Panc1 (cell line): ENCODE data around the gene FAM76A. TPM values are rescaled to one million over a fixed set of nuclear protein-coding genes. Genes with fewer than 3 reads are reported as not detected.
A peak's percentile ranks its signal among the peaks of the same experiment; 100 is the strongest.

ENCODE experiments used
- ATAC-seq: fragments of 200-7000 bp; cut with Tn5 transposase; 2 replicates; pipeline ENCODE4 v1.9.1; 2020; ENCODE audit warnings: mild to moderate bottlenecking, moderate library complexity
- BruUV-seq: library from RNA; stranded (reverse); fragments of 400-500 nt; replicated peaks from 2 replicates; lab custom pipeline; 2021; lab: Mats Ljungman, UMichigan
- CTCF ChIA-PET: fragments of 300-600 bp; sonication (Branson Sonifier 250); formaldehyde crosslinking; loops from one replicate; lab custom pipeline; 2022; ENCODE audit warnings: antibody characterized with exemption; lab: Charles Lee
- POLR2A ChIA-PET: fragments of 300-600 bp; sonication (Branson Sonifier 250); formaldehyde crosslinking; loops from one replicate; lab custom pipeline; 2022; ENCODE audit warnings: antibody characterized with exemption; lab: Charles Lee
- DNase-seq: peaks from one replicate; pipeline ENCODE4 v3.0.0-alpha.2; 2010; ENCODE audit warnings: low read depth, low spot score
- H3K27ac ChIP-seq: 2 replicates; pipeline ENCODE4 v1.5.1; 2011; ENCODE audit warnings: mild to moderate bottlenecking, low read length, inconsistent platforms
- H3K27me3 ChIP-seq: fragments of 200-500 bp; sonication (Bioruptor generic); 2 replicates; pipeline ENCODE4 v1.6.0; 2014; ENCODE audit warnings: low read length, inconsistent platforms; ENCODE audit not compliant: control insufficient read depth, insufficient read depth
- H3K36me3 ChIP-seq: fragments of 200-500 bp; sonication (Bioruptor generic); 2 replicates; pipeline ENCODE4 v1.5.1; 2014; ENCODE audit warnings: inconsistent platforms, mild to moderate bottlenecking, low read length, moderate library complexity; ENCODE audit not compliant: control insufficient read depth, insufficient read depth
- H3K4me1 ChIP-seq: 2 replicates; pipeline ENCODE4 v1.5.1; 2011; ENCODE audit warnings: inconsistent platforms, mild to moderate bottlenecking, low read length, moderate library complexity; ENCODE audit not compliant: control insufficient read depth, insufficient read depth
- H3K4me3 ChIP-seq, 2 experiments: 2 replicates each; pipeline ENCODE4 v1.5.1; 2011 to 2012; ENCODE audit warnings: low read depth in 2 of 2, low read length in 2 of 2, mild to moderate bottlenecking in 2 of 2, inconsistent platforms in 1 of 2, moderate library complexity in 1 of 2
- H3K9me3 ChIP-seq: fragments of 200-500 bp; sonication (Bioruptor generic); 2 replicates; pipeline ENCODE4 v1.5.1; 2014; ENCODE audit warnings: low read depth, mild to moderate bottlenecking, inconsistent platforms, low read length, moderate library complexity; ENCODE audit not compliant: control insufficient read depth, insufficient read depth
- POLR2AphosphoS5 ChIP-seq: IDR thresholded peaks from 2 replicates; pipeline ENCODE4 v1.6.1; 2012; ENCODE audit warnings: mild to moderate bottlenecking, low read depth, low read length, moderate library complexity
- SIN3A ChIP-seq: IDR thresholded peaks from 2 replicates; pipeline ENCODE4 v1.6.1; 2012; ENCODE audit warnings: low read depth, mild to moderate bottlenecking, low read length, moderate library complexity, borderline replicate concordance; ENCODE audit not compliant: insufficient read depth
- TCF7L2 ChIP-seq: IDR thresholded peaks from 2 replicates; pipeline ENCODE4 v1.6.1; 2011; ENCODE audit warnings: mild to moderate bottlenecking, low read depth, low read length, inconsistent platforms
- in situ Hi-C: cut with HindIII; loops from 2 replicates; pipeline ENCODE4 v1.10.0; 2016; ENCODE audit warnings: low sequenced_read_pairs, low pct_unique_long_range_greater_than_20kb
- intact Hi-C: fragments of 100-400 bp; cut with micrococcal nuclease; formaldehyde crosslinking; loops from one replicate; pipeline ENCODE4 v1.10.0; 2022; ENCODE audit not compliant: unreplicated experiment
- total RNA-seq: library from RNA; stranded (reverse); gene quantifications from one replicate; pipeline ENCODE4 v1.2.1, GENCODE V29; 2021; ENCODE audit not compliant: unreplicated experiment
- TF ChIP-seq, protein P1 (sequence below), 2 experiments: IDR thresholded peaks; 2 replicates each; pipeline ENCODE4 v1.6.1; 2011 to 2012; ENCODE audit warnings: low read depth in 2 of 2, control low read depth in 1 of 2, low read length in 1 of 2, mild to moderate bottlenecking in 1 of 2, moderate library complexity in 1 of 2; ENCODE audit not compliant: insufficient read depth in 1 of 2
- TF ChIP-seq, protein P2 (sequence below): fragments of 450-650 bp; IDR thresholded peaks from 2 replicates; pipeline ENCODE4 v1.5.1; 2017; ENCODE audit warnings: mild to moderate bottlenecking

The FAM76A gene
- total RNA-seq, 1 experiment from 2014 or later = 15.4 TPM

DNA sequence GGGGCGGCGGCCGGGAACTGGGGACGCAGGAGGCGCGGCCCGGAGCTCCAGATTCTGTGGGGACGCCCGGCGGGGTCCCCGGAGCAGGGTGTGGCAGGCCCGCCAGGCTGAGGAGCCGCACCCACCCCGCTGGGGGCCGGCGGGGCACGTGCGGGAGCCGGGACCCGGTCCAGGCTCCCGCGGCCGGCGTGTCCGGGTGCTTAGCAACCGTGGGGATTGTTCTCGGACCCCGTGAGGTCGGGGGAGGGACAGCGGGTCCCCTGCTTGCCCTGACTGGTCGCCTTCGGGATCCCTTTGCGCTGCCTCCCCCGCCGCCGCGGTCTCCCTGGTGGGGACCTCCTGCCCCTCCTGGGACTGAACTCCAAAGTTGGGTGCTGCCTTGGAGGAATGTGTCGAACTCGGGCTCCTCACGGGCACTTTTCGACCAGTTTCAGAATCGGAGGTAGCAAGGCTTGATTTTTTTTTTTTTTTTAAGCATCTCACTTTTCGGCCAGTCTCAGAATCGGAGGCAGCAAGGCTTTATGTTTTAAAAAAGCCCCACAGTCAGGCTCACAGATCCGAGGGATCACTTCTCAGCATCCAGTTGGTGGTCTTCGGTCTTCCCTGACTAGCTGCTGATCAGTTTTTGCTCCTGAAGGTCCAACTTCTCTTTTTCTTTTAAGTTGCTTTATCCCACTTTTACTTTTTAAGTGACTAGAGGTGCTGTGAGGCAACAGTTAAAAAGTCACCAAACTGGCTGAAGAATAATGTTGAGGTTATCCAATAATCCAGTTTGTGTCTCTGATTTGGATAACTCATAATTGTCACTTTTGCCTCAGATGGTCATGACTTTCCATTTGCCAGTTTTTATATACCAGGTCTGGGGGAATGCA is 648 bp downstream of the FAM76A start:
- intact Hi-C loops = no loop called here
- ATAC-seq (peak; percentile 50), DNase-seq (no peak)
- TF ChIP-seq TCF7L2 = no peak
- 0 out of 2 replicates have a peak, but pooled peaks have one; percentile 72 for TF ChIP-seq SIN3A
- Histone ChIP-seq H3K27me3 (no peaks in the 10 kb centered on the region), H3K9me3 (no peaks in the 10 kb centered on the region), H3K4me3 (peak overlapping the region; percentile 73 to 90), H3K4me1 (peaks cover 11% of the 10 kb centered on the region; the same call in 1 of the 2 replicates), H3K27ac (peak overlapping the region; percentile 88), H3K36me3 (no peaks in the 10 kb centered on the region; the same call in 1 of the 2 replicates)
- CTCF ChIA-PET = interaction anchor here (0.6 to 1.7 kb wide), 6 partner anchors 15 to 63 kb away, joined by 3 to 11 read pairs (median 4); partner anchors contain the start of gene IFI6
- BruUV-seq = TSS peak; percentile 86
- POLR2A ChIA-PET = interaction anchor here (0.5 to 1.3 kb wide), 4 partner anchors 25 to 146 kb away, joined by 4 to 7 read pairs (median 4); partner anchors contain the start of genes STX12 and THEMIS2
- in situ Hi-C loops = no loop called here

DNA sequence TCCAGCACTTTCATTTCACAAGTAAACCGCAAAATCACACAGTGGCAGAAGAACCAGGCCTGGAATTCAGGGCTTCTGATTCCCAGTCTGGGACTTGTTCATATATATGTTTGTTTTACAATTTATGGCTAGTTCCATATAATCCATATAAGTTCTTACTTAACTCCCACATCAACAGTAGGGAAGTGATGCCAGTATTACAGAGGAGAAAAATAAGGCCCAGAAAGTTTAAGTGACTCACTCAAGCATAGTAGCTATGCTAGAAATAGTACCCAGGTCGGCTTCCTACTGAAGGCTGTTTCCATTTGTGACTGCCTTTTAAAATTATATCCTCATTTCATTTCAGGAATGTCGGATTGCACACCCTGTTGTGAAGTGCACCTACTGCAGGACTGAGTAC is 1.4 kb downstream of the FAM76A start:
- no peak for ATAC-seq
- intact Hi-C loops (no loop called here), in situ Hi-C loops (no loop called here)
- no TSS peak for BruUV-seq
- H3K9me3 ChIP-seq = no peaks in the 10 kb centered on the region
- ChIA-PET CTCF (no interaction called here), POLR2A (no interaction called here)
- H3K4me3 ChIP-seq = peak overlapping the region; percentile 73 to 90
- TF ChIP-seq, protein P1, sequence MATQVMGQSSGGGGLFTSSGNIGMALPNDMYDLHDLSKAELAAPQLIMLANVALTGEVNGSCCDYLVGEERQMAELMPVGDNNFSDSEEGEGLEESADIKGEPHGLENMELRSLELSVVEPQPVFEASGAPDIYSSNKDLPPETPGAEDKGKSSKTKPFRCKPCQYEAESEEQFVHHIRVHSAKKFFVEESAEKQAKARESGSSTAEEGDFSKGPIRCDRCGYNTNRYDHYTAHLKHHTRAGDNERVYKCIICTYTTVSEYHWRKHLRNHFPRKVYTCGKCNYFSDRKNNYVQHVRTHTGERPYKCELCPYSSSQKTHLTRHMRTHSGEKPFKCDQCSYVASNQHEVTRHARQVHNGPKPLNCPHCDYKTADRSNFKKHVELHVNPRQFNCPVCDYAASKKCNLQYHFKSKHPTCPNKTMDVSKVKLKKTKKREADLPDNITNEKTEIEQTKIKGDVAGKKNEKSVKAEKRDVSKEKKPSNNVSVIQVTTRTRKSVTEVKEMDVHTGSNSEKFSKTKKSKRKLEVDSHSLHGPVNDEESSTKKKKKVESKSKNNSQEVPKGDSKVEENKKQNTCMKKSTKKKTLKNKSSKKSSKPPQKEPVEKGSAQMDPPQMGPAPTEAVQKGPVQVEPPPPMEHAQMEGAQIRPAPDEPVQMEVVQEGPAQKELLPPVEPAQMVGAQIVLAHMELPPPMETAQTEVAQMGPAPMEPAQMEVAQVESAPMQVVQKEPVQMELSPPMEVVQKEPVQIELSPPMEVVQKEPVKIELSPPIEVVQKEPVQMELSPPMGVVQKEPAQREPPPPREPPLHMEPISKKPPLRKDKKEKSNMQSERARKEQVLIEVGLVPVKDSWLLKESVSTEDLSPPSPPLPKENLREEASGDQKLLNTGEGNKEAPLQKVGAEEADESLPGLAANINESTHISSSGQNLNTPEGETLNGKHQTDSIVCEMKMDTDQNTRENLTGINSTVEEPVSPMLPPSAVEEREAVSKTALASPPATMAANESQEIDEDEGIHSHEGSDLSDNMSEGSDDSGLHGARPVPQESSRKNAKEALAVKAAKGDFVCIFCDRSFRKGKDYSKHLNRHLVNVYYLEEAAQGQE (IDR thresholded peaks at IDR 0.05; ENCODE audit: insufficient read depth in 1 of 2, low read depth in 2 of 2, low read length in 1 of 2) = no peak
- no peak for TF ChIP-seq POLR2AphosphoS5
- TF ChIP-seq, protein P2, sequence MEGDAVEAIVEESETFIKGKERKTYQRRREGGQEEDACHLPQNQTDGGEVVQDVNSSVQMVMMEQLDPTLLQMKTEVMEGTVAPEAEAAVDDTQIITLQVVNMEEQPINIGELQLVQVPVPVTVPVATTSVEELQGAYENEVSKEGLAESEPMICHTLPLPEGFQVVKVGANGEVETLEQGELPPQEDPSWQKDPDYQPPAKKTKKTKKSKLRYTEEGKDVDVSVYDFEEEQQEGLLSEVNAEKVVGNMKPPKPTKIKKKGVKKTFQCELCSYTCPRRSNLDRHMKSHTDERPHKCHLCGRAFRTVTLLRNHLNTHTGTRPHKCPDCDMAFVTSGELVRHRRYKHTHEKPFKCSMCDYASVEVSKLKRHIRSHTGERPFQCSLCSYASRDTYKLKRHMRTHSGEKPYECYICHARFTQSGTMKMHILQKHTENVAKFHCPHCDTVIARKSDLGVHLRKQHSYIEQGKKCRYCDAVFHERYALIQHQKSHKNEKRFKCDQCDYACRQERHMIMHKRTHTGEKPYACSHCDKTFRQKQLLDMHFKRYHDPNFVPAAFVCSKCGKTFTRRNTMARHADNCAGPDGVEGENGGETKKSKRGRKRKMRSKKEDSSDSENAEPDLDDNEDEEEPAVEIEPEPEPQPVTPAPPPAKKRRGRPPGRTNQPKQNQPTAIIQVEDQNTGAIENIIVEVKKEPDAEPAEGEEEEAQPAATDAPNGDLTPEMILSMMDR = no peak
- no peak for TF ChIP-seq SIN3A
- no peak for TF ChIP-seq TCF7L2
- no peak for DNase-seq
- peak overlapping the region; percentile 88 for H3K27ac ChIP-seq
- H3K4me1 ChIP-seq = peaks cover 11% of the 10 kb centered on the region; the same call in 1 of the 2 replicates
- no peaks in the 10 kb centered on the region for H3K27me3 ChIP-seq
- H3K36me3 ChIP-seq = no peaks in the 10 kb centered on the region; the same call in 1 of the 2 replicates
